Panc1 (cell line): ENCODE results near the gene CLEC2B. TPM values are rescaled to one million over a fixed set of nuclear protein-coding genes. Genes with fewer than 3 reads are reported as not detected.

Experiments used
- ATAC-seq: fragments of 200-7000 bp; cut with Tn5 transposase; 2 replicates; pipeline ENCODE4 v1.9.1; 2020; ENCODE audit warnings: mild to moderate bottlenecking, moderate library complexity
- BruUV-seq: library from RNA; stranded (reverse); fragments of 400-500 nt; replicated peaks from 2 replicates; lab custom pipeline; 2021; lab: Mats Ljungman, UMichigan
- CTCF ChIA-PET: fragments of 300-600 bp; sonication (Branson Sonifier 250); formaldehyde crosslinking; loops from one replicate; lab custom pipeline; 2022; ENCODE audit warnings: antibody characterized with exemption; lab: Charles Lee
- POLR2A ChIA-PET: fragments of 300-600 bp; sonication (Branson Sonifier 250); formaldehyde crosslinking; loops from one replicate; lab custom pipeline; 2022; ENCODE audit warnings: antibody characterized with exemption; lab: Charles Lee
- DNase-seq: peaks from one replicate; pipeline ENCODE4 v3.0.0-alpha.2; 2010; ENCODE audit warnings: low read depth, low spot score
- H3K27ac ChIP-seq: 2 replicates; pipeline ENCODE4 v1.5.1; 2011; ENCODE audit warnings: mild to moderate bottlenecking, low read length, inconsistent platforms
- H3K27me3 ChIP-seq: fragments of 200-500 bp; sonication (Bioruptor generic); 2 replicates; pipeline ENCODE4 v1.6.0; 2014; ENCODE audit warnings: low read length, inconsistent platforms; ENCODE audit not compliant: control insufficient read depth, insufficient read depth
- H3K36me3 ChIP-seq: fragments of 200-500 bp; sonication (Bioruptor generic); 2 replicates; pipeline ENCODE4 v1.5.1; 2014; ENCODE audit warnings: inconsistent platforms, mild to moderate bottlenecking, low read length, moderate library complexity; ENCODE audit not compliant: control insufficient read depth, insufficient read depth
- H3K4me1 ChIP-seq: 2 replicates; pipeline ENCODE4 v1.5.1; 2011; ENCODE audit warnings: inconsistent platforms, mild to moderate bottlenecking, low read length, moderate library complexity; ENCODE audit not compliant: control insufficient read depth, insufficient read depth
- H3K4me3 ChIP-seq, 2 experiments: 2 replicates each; pipeline ENCODE4 v1.5.1; 2011 to 2012; ENCODE audit warnings: low read depth in 2 of 2, low read length in 2 of 2, mild to moderate bottlenecking in 2 of 2, inconsistent platforms in 1 of 2, moderate library complexity in 1 of 2
- H3K9me3 ChIP-seq: fragments of 200-500 bp; sonication (Bioruptor generic); 2 replicates; pipeline ENCODE4 v1.5.1; 2014; ENCODE audit warnings: low read depth, mild to moderate bottlenecking, inconsistent platforms, low read length, moderate library complexity; ENCODE audit not compliant: control insufficient read depth, insufficient read depth
- POLR2AphosphoS5 ChIP-seq: IDR thresholded peaks from 2 replicates; pipeline ENCODE4 v1.6.1; 2012; ENCODE audit warnings: mild to moderate bottlenecking, low read depth, low read length, moderate library complexity
- SIN3A ChIP-seq: IDR thresholded peaks from 2 replicates; pipeline ENCODE4 v1.6.1; 2012; ENCODE audit warnings: low read depth, mild to moderate bottlenecking, low read length, moderate library complexity, borderline replicate concordance; ENCODE audit not compliant: insufficient read depth
- TCF7L2 ChIP-seq: IDR thresholded peaks from 2 replicates; pipeline ENCODE4 v1.6.1; 2011; ENCODE audit warnings: mild to moderate bottlenecking, low read depth, low read length, inconsistent platforms
- in situ Hi-C: cut with HindIII; loops from 2 replicates; pipeline ENCODE4 v1.10.0; 2016; ENCODE audit warnings: low sequenced_read_pairs, low pct_unique_long_range_greater_than_20kb
- intact Hi-C: fragments of 100-400 bp; cut with micrococcal nuclease; formaldehyde crosslinking; loops from one replicate; pipeline ENCODE4 v1.10.0; 2022; ENCODE audit not compliant: unreplicated experiment
- total RNA-seq: library from RNA; stranded (reverse); gene quantifications from one replicate; pipeline ENCODE4 v1.2.1, GENCODE V29; 2021; ENCODE audit not compliant: unreplicated experiment
- TF ChIP-seq, protein P1 (sequence below), 2 experiments: IDR thresholded peaks; 2 replicates each; pipeline ENCODE4 v1.6.1; 2011 to 2012; ENCODE audit warnings: low read depth in 2 of 2, control low read depth in 1 of 2, low read length in 1 of 2, mild to moderate bottlenecking in 1 of 2, moderate library complexity in 1 of 2; ENCODE audit not compliant: insufficient read depth in 1 of 2
- TF ChIP-seq, protein P2 (sequence below): fragments of 450-650 bp; IDR thresholded peaks from 2 replicates; pipeline ENCODE4 v1.5.1; 2017; ENCODE audit warnings: mild to moderate bottlenecking

The CLEC2B gene
- total RNA-seq, 1 experiment from 2014 or later, result 2.4 TPM

DNA sequence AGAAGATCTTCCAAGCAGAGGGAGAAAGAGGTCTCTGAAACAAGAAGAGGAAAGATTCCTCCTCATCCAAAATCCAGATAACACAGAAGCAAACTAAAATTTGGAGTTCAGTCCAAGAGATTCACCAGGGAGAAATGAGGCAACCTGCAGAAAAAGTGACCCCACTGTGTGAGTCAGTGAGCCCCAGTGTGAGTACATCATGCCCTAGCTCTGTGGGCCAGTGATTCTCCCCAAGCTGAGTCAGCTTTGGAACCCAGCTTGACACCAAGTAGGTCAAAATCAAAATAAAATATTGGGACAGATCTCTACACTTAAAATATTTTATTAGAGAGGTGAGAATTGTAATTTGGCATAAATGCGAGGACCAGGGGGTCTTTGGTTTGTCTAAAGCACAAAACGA, 17.2 kb downstream of the CLEC2B start:
- DNase-seq (no peak), ATAC-seq (no peak)
- ChIA-PET POLR2A (no interaction called here), CTCF (no interaction called here)
- BruUV-seq, result no TSS peak
- in situ Hi-C loops (no loop called here), intact Hi-C loops (no loop called here)
- TF ChIP-seq TCF7L2 (no peak), POLR2AphosphoS5 (no peak), SIN3A (no peak)
- TF ChIP-seq, protein P1, sequence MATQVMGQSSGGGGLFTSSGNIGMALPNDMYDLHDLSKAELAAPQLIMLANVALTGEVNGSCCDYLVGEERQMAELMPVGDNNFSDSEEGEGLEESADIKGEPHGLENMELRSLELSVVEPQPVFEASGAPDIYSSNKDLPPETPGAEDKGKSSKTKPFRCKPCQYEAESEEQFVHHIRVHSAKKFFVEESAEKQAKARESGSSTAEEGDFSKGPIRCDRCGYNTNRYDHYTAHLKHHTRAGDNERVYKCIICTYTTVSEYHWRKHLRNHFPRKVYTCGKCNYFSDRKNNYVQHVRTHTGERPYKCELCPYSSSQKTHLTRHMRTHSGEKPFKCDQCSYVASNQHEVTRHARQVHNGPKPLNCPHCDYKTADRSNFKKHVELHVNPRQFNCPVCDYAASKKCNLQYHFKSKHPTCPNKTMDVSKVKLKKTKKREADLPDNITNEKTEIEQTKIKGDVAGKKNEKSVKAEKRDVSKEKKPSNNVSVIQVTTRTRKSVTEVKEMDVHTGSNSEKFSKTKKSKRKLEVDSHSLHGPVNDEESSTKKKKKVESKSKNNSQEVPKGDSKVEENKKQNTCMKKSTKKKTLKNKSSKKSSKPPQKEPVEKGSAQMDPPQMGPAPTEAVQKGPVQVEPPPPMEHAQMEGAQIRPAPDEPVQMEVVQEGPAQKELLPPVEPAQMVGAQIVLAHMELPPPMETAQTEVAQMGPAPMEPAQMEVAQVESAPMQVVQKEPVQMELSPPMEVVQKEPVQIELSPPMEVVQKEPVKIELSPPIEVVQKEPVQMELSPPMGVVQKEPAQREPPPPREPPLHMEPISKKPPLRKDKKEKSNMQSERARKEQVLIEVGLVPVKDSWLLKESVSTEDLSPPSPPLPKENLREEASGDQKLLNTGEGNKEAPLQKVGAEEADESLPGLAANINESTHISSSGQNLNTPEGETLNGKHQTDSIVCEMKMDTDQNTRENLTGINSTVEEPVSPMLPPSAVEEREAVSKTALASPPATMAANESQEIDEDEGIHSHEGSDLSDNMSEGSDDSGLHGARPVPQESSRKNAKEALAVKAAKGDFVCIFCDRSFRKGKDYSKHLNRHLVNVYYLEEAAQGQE (IDR thresholded peaks at IDR 0.05; ENCODE audit: insufficient read depth in 1 of 2, low read depth in 2 of 2, low read length in 1 of 2), result no peak
- TF ChIP-seq, protein P2, sequence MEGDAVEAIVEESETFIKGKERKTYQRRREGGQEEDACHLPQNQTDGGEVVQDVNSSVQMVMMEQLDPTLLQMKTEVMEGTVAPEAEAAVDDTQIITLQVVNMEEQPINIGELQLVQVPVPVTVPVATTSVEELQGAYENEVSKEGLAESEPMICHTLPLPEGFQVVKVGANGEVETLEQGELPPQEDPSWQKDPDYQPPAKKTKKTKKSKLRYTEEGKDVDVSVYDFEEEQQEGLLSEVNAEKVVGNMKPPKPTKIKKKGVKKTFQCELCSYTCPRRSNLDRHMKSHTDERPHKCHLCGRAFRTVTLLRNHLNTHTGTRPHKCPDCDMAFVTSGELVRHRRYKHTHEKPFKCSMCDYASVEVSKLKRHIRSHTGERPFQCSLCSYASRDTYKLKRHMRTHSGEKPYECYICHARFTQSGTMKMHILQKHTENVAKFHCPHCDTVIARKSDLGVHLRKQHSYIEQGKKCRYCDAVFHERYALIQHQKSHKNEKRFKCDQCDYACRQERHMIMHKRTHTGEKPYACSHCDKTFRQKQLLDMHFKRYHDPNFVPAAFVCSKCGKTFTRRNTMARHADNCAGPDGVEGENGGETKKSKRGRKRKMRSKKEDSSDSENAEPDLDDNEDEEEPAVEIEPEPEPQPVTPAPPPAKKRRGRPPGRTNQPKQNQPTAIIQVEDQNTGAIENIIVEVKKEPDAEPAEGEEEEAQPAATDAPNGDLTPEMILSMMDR, result no peak
- no peaks in the 10 kb centered on the region for H3K4me1 ChIP-seq
- H3K27me3 ChIP-seq, result no peaks in the 10 kb centered on the region
- H3K27ac ChIP-seq, result no peak overlapping the region
- H3K36me3 ChIP-seq, result no peaks in the 10 kb centered on the region
- H3K9me3 ChIP-seq, result no peaks in the 10 kb centered on the region
- H3K4me3 ChIP-seq, result no peak overlapping the region

DNA sequence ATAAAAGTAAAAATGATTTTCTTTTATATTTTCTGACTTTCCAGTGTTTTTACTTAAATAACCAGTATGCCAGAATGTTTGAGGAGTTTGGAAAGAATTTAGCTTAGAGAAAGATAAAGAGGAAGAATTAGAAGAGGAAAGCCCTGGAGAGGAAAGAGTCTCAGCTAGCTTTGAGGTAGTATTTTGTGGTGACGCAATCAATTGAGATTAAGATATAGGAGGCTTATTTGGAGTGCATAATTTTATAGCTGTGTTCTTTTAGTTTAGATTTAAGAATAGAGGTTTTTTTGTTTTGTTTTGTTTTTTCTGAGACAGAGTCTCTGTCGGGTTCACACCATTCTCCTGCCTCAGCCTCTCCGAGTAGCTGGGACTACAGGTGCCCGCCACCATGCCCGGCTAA, 18.1 kb downstream of the CLEC2B start:
- H3K36me3 ChIP-seq, result no peaks in the 10 kb centered on the region
- H3K4me3 ChIP-seq, result no peak overlapping the region
- H3K27me3 ChIP-seq, result no peaks in the 10 kb centered on the region
- no peaks in the 10 kb centered on the region for H3K9me3 ChIP-seq
- no peak for TF ChIP-seq POLR2AphosphoS5
- TF ChIP-seq TCF7L2, result no peak
- TF ChIP-seq, protein P1 (IDR thresholded peaks at IDR 0.05; ENCODE audit: insufficient read depth in 1 of 2, low read depth in 2 of 2, low read length in 1 of 2), result no peak
- no peak for TF ChIP-seq SIN3A
- TF ChIP-seq, protein P2, result no peak
- DNase-seq (no peak), ATAC-seq (no peak)
- in situ Hi-C loops (no loop called here), intact Hi-C loops (no loop called here)
- POLR2A ChIA-PET, result interaction anchor here (0.6 to 0.7 kb wide), 2 partner anchors 13 to 90 kb away, joined by 3 to 7 read pairs; no protein-coding TSS in a partner anchor
- no TSS peak for BruUV-seq
- no peak overlapping the region for H3K27ac ChIP-seq
- CTCF ChIA-PET, result no interaction called here
- H3K4me1 ChIP-seq, result no peaks in the 10 kb centered on the region
